Motor neuron (in vitro differentiated cells): ENCODE measurements around the gene CDNF. TPM values are rescaled to one million over a fixed set of nuclear protein-coding genes. Genes with fewer than 3 reads are reported as not detected.
A peak's percentile ranks its signal among the peaks of the same experiment; 100 is the strongest.

Source experiments
- ATAC-seq, 8 experiments: fragments of 200-7000 bp; cut with Tn5 transposase; replicated peaks in 6 of 8; 2 replicates each; pipeline ENCODE4 v1.8.0; 2021; ENCODE audit warnings: mild to moderate bottlenecking in 8 of 8, moderate library complexity in 8 of 8
- H3K27ac ChIP-seq, 2 donors: fragments of 250-450 bp; sonication (Bioruptor Pico); 2 replicates each; pipeline ENCODE4 v1.9.0; 2021; ENCODE audit warnings: antibody characterized with exemption in 2 of 2, mild to moderate bottlenecking in 2 of 2, moderate library complexity in 1 of 2
- H3K4me1 ChIP-seq, 2 donors: fragments of 250-450 bp; sonication (Bioruptor Pico); replicated peaks in 1 of 2; 2 replicates each; pipeline ENCODE4 v1.6.1; 2021; ENCODE audit warnings: antibody characterized with exemption in 2 of 2, mild to moderate bottlenecking in 2 of 2, moderate library complexity in 1 of 2
- H3K4me3 ChIP-seq, 5 donors: fragments of 250-450 bp; sonication (Bioruptor Pico); 2 replicates each; pipeline ENCODE4 v1.9.0; 2021; ENCODE audit warnings: antibody characterized with exemption in 5 of 5, mild to moderate bottlenecking in 5 of 5, moderate library complexity in 4 of 5
- WGBS, 10 experiments: fragments of 450-650 bp; shearing (Covaris generic); methylation state at CpG; one replicate each; pipeline ENCODE4 v1.0.0; 2022; 5-methylcytosine and 5-hydroxymethylcytosine counted together
- in situ Hi-C, 9 experiments: fragments of 400-800 bp; cut with MboI; loops; one replicate each; pipeline ENCODE4 v1.15.0; 2021; ENCODE audit warnings: low sequenced_read_pairs in 9 of 9, low pct_unique_long_range_greater_than_20kb in 2 of 9; ENCODE audit not compliant: unreplicated experiment in 9 of 9
- total RNA-seq, 8 experiments: library from RNA; unstranded; fragments of 300-600 nt; gene quantifications; 2 replicates each; pipeline versions ENCODE4 v1.2.3 to v1.2.4, GENCODE V29; 2022

Gene CDNF
- total RNA-seq, 8 experiments from 2014 or later = 0.81 to 3.6 (median 1.1) TPM

DNA sequence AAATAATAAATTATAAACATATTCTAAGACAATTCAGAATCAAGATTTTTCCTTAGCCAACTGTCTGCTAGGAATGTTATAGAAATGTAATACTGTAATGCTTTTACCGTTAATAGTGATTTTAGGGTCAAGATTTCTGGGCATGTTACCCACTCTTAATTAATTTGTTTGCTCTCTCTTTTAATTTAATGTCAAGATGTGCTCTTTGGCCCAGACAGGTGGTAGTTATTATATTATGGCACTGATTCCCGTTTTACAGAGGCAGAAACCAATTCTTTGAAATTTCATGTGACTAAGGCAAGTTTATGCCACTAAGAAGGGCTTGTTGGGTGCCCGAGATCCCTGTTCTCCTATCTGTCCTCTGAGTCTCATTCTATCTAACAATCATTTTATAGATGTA, 62.2 kb downstream of the CDNF start:
- ATAC-seq = no peak
- Histone ChIP-seq H3K27ac (no peak overlapping the region), H3K4me1 (peaks cover 0 to 5% of the 10 kb centered on the region in 2 donors), H3K4me3 (no peak overlapping the region)
- in situ Hi-C loops = no loop called here
- 0 to 89% (median 82%) methylated on average over 1 to 3 of the region's 3 CpGs for WGBS, 10 experiments

DNA sequence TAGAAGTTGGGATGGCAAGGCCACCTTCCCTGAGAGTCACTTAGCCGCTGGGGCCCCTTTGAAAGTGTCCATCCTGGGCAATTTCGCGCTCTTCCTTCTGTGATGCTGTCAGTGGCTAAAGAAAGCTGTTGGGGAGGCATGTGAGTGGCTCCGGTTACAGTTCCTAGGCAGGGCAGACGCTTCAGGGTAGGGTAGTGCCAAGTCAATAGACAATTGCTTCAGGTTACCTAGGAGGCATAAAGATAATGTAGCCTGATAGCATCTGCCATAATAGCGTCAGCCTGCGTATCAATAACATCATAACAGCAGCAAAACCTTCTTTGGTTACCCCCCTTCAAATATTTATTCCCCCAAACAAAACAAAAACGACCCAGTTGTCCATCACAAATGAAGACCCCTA, 63.0 kb downstream of the CDNF start, which contains the start of gene FAM107B:
TSS of gene FAM107B (minus strand) at position 101 of the 400 bp plus-strand sequence. CDS start 234 bp downstream, outside the sequence.
- in situ Hi-C loops = no loop called here
- WGBS, 10 experiments = 56 to 94% (median 80%) methylated on average over 1 to 6 of the region's 8 CpGs; no CpG with 5 or more reads in 4 of the 10 experiments

DNA sequence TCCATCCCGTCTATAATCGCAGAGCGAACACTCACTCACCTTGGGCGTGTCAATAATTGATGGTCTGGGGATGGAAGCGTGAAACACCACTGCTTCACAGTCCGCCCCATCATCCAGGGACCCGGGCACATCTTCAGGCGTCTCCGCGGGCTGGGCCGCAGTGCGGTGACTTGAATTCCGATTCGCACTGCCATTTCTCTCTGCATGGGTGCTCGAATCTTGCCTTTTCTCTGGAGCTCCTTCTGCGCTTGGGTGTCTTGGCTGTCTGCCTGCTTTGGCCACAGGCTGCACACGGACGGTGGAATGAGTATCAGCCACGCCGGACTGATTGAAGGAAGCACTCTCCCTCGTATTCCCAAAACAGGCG, 63.6 kb downstream of the CDNF start:
- peaks cover 0 to 7% of the 10 kb centered on the region in 2 donors for H3K4me1 ChIP-seq
- in situ Hi-C loops = no loop called here
- H3K4me3 ChIP-seq = no peak overlapping the region
- WGBS, 10 experiments = 50 to 100% (median 90%) methylated on average over 2 to 12 of the region's 22 CpGs; no CpG with 5 or more reads in 2 of the 10 experiments
- ATAC-seq = no peak
- no peak overlapping the region for H3K27ac ChIP-seq

More for the DNA sequence above, 63.0 kb downstream of the CDNF start, which contains the start of gene FAM107B:
- peaks cover 0 to 7% of the 10 kb centered on the region in 2 donors for H3K4me1 ChIP-seq
- no peak within 1 kb of the TSS for H3K4me3 ChIP-seq
- ATAC-seq = no peak
- H3K27ac ChIP-seq = no peak within 1 kb of the TSS

DNA sequence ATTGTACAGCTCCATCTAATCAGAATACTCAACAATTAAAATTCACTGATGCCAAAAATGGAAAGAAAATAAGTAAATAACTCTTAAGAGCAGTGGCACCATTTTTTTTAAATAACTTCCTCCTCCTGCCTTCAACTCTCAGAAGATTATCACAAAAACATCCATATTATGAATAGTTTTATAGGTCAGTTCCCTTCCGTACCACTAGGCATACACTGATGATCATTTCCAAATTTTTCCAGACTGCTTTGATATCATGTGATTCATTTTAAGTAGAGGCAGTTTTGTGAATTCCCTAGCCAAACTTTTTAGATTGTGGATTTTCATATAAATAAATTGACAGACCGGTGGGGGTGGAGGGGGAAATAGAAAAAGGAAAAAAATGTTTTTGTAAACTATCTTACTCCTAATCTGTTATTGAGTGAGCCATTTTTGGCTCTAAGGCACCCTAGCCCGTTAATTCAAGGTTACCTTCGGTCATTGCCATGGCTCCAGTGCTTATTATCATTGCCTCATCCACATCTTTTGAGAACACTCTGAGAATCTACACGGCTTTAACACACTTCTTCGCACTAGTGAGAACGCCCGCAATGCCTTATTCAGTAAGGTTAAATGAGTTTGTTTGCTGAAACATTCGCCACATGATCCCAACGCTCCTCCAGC, 64.2 kb downstream of the CDNF start:
- 20 to 100% (median 92%) methylated on average over 1 to 8 of the region's 10 CpGs for WGBS, 10 experiments
- no peak for ATAC-seq
- Histone ChIP-seq H3K27ac (no peak overlapping the region), H3K4me3 (no peak overlapping the region), H3K4me1 (peaks cover 0 to 7% of the 10 kb centered on the region in 2 donors)
- in situ Hi-C loops = no loop called here

DNA sequence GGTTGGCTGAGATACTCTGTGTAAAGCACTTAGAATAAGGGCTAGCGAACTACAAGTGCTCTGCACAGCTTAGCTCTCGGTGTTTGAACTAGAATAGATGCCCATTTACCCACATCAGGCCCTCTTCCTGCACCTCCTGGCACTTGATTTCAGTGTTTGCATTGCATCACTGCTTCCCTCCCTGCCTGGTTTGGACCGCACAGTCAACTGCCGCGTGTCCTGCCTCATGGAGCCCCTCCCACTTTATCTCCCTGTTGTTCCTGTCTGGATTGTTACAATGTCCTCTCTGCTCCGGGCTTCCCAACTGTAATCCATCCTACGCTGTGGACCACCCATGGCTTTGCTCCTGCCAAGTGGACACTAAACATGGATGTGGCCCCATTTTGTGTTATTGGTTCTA, 65.4 kb downstream of the CDNF start:
- in situ Hi-C loops = no loop called here

DNA sequence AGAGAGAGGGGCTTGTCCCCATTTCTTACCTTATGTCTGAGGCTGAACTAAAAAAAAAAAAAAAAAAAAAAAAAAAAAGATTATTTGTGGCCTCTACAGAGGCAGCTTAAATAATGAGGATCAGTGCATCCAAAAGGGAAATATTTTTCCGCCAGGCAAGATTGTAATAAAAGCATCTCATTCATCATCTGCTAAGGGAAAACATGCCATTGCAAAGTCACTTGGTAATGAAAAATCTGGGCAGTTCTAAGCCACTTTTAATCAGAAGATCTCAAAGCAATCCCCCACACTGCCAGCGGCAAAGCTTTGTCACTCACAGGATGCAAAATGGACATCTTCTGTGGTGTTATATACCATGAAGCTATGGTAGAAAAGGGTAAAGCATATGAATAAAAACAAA, 66.9 kb downstream of the CDNF start:
- Histone ChIP-seq H3K4me3 (no peak overlapping the region), H3K27ac (no peak overlapping the region), H3K4me1 (peaks cover 0 to 7% of the 10 kb centered on the region in 2 donors)
- in situ Hi-C loops = no loop called here
- peak in 5 of 8 experiments; percentile 24 to 57 (median 34) for ATAC-seq
- 30 to 100% (median 83%) methylated on average over 1 to 2 of the region's 2 CpGs for WGBS, 10 experiments

More for the DNA sequence above, 65.4 kb downstream of the CDNF start:
- ATAC-seq = peak in 1 of 8 experiments; percentile 19
- 56 to 100% (median 82%) methylated on average over 1 to 6 of the region's 7 CpGs; no CpG with 5 or more reads in 2 of the 10 experiments for WGBS, 10 experiments
- H3K27ac ChIP-seq = no peak overlapping the region
- H3K4me1 ChIP-seq = peaks cover 0 to 7% of the 10 kb centered on the region in 2 donors
- H3K4me3 ChIP-seq = no peak overlapping the region

Other genes starting within 250 kb of the CDNF start
- 10 to 100 TPM in 7 of 8 experiments, 1 to 10 TPM in 1; 2.0 to 60.4 (median 25.4) TPM for gene FAM107B, start 63.1 kb downstream of the CDNF start, total RNA-seq
- 10 to 100 TPM in 6 of 8 experiments, 1 to 10 TPM in 2; 9.3 to 28.7 (median 14.5) TPM for gene HSPA14, start 269 bp upstream of the CDNF start, total RNA-seq
- 10 to 100 TPM; 17.4 to 26.4 (median 19.4) TPM for gene MSANTD7, start 269 bp upstream of the CDNF start, total RNA-seq
- 10 to 100 TPM in 7 of 8 experiments, 1 to 10 TPM in 1; 6.5 to 37.4 (median 18.6) TPM for gene SUV39H2, start 40.8 kb upstream of the CDNF start, total RNA-seq
- gene DCLRE1C, start 116.1 kb upstream of the CDNF start, total RNA-seq = 10 to 100 TPM in 4 of 8 experiments, 1 to 10 TPM in 4; 7.3 to 20.8 (median 11.2) TPM
- 1 to 10 TPM in 6 of 8 experiments, not detected in 2; 1.3 to 3.3 (median 2.1) TPM for gene MEIG1, start 121.4 kb upstream of the CDNF start, total RNA-seq
- gene OLAH, start 205.9 kb upstream of the CDNF start, total RNA-seq = 1 to 10 TPM in 1 of 8 experiments, under 1 TPM in 2, not detected in 5; 0.24 to 1.2 (median 0.63) TPM